ENCODE results near the gene TRUB2. TPM values are rescaled to one million over a fixed set of nuclear protein-coding genes. Genes with fewer than 3 reads are reported as not detected.
"Not testable (repeated sequence)": the region's sequence is repeated elsewhere in the genome, so short reads cannot be mapped to it uniquely, and the experiment has no call there.

TRUB2 gene
- total RNA-seq, 1 experiment from 2014 or later, result 19.2 TPM

GRCh38 chr9:128340691-128341434, 18.6 kb upstream of the TRUB2 start:
- peak; percentile 26 for DNase-seq (ENCODE audit: low read depth)

GRCh38 chr9:128339761-128340690, 17.8 kb upstream of the TRUB2 start, which contains the start of gene SLC27A4:
Gene SLC27A4 (plus strand): TSS chr9:128340527. CDS start chr9:128343133, 2,606 bp downstream.
- peak; percentile 81 for DNase-seq (ENCODE audit: low read depth)

- not testable (repeated sequence) for DNase-seq (ENCODE audit: low read depth)
Observed at GRCh38 chr9:128338852-128339614, 16.8 kb upstream of the TRUB2 start.

- DNase-seq (ENCODE audit: low read depth), result no peak
Observed at GRCh38 chr9:128337936-128338335, 15.7 kb upstream of the TRUB2 start.

- DNase-seq (ENCODE audit: low read depth), result no peak
Observed at GRCh38 chr9:128335914-128336313, 13.7 kb upstream of the TRUB2 start.

- DNase-seq (ENCODE audit: low read depth), result no peak
Observed at GRCh38 chr9:128335161-128335560, 12.9 kb upstream of the TRUB2 start.

- no peak for DNase-seq (ENCODE audit: low read depth)
Observed at GRCh38 chr9:128333451-128333869, 11.2 kb upstream of the TRUB2 start.

- no peak for DNase-seq (ENCODE audit: low read depth)
Observed at GRCh38 chr9:128325629-128326028, 3.4 kb upstream of the TRUB2 start.

- DNase-seq (ENCODE audit: low read depth), result no peak
Observed at GRCh38 chr9:128324401-128324800, 2.2 kb upstream of the TRUB2 start.

- no peak for DNase-seq (ENCODE audit: low read depth)
Observed at GRCh38 chr9:128323791-128324190, 1.5 kb upstream of the TRUB2 start.

GRCh38 chr9:128323212-128323730, 1.0 kb upstream of the TRUB2 start:
- peak; percentile 45 for DNase-seq (ENCODE audit: low read depth)

GRCh38 chr9:128321879-128322403, 306 bp downstream of the TRUB2 start:
- no peak for DNase-seq (ENCODE audit: low read depth)

GRCh38 chr9:128321343-128321742, 904 bp downstream of the TRUB2 start:
- DNase-seq (ENCODE audit: low read depth), result no peak

GRCh38 chr9:128317629-128318028, 4.6 kb downstream of the TRUB2 start:
- DNase-seq (ENCODE audit: low read depth), result no peak

- DNase-seq (ENCODE audit: low read depth), result no peak
Observed at GRCh38 chr9:128316421-128316820, 5.8 kb downstream of the TRUB2 start.

- no peak for DNase-seq (ENCODE audit: low read depth)
Observed at GRCh38 chr9:128314697-128315096, 7.5 kb downstream of the TRUB2 start.

GRCh38 chr9:128310461-128310860, 11.8 kb downstream of the TRUB2 start:
- DNase-seq (ENCODE audit: low read depth), result no peak

GRCh38 chr9:128309551-128309950, 12.7 kb downstream of the TRUB2 start:
- DNase-seq (ENCODE audit: low read depth), result no peak

- DNase-seq (ENCODE audit: low read depth), result no peak
Observed at GRCh38 chr9:128304971-128305288, 17.3 kb downstream of the TRUB2 start.

GRCh38 chr9:128304136-128304970, 17.9 kb downstream of the TRUB2 start:
- peak; percentile 54 for DNase-seq (ENCODE audit: low read depth)

Measured in M059J (cell line).